HL-60 (cell line): ENCODE data around the gene KRTAP24-1.

Experiments used
- DNase-seq, 2 experiments: peaks; one replicate each; pipeline ENCODE4 v3.0.0-alpha.2; 2010 to 2020; ENCODE audit warnings: low read depth in 1 of 2, low spot score in 1 of 2
- H3K27ac ChIP-seq: fragments of 250-450 bp; sonication (Bioruptor Pico); replicated peaks from 2 replicates; pipeline ENCODE4 v1.5.1; 2020; ENCODE audit warnings: mild to moderate bottlenecking, moderate library complexity
- H3K27me3 ChIP-seq: fragments of 250-450 bp; sonication (Bioruptor Pico); 2 replicates; pipeline ENCODE4 v1.5.1; 2021; ENCODE audit warnings: mild to moderate bottlenecking, moderate library complexity; ENCODE audit not compliant: insufficient read depth, poor library complexity, severe bottlenecking
- H3K4me3 ChIP-seq: replicated peaks from 2 replicates; pipeline ENCODE4 v1.5.1; 2011; ENCODE audit warnings: mild to moderate bottlenecking, control low read depth, low read length; ENCODE audit not compliant: insufficient read depth
- CTCF ChIP-seq: IDR thresholded peaks from one replicate; pipeline ENCODE4 v1.5.1; 2011; ENCODE audit warnings: low read length, control low read depth, inconsistent platforms; ENCODE audit not compliant: insufficient read depth
- GABPA ChIP-seq: IDR thresholded peaks from 2 replicates; pipeline ENCODE4 v1.6.1; 2012; ENCODE audit warnings: low read depth
- POLR2AphosphoS5 ChIP-seq: IDR thresholded peaks from 2 replicates; pipeline ENCODE4 v1.6.1; 2012; ENCODE audit warnings: low read depth
- REST ChIP-seq: IDR thresholded peaks from 2 replicates; pipeline ENCODE4 v1.6.1; 2012; ENCODE audit warnings: low read depth; ENCODE audit not compliant: insufficient replicate concordance
- SPI1 ChIP-seq: IDR thresholded peaks from 2 replicates; pipeline ENCODE4 v1.6.1; 2012; ENCODE audit warnings: low read depth, mild to moderate bottlenecking, borderline replicate concordance

The KRTAP24-1 gene

GRCh38 chr21:30233228-30234020, 49.3 kb downstream of the KRTAP24-1 start:
- no peak for TF ChIP-seq REST
- no peak for TF ChIP-seq GABPA
- no peak for DNase-seq
- Histone ChIP-seq H3K27me3 (no peaks in the 10 kb centered on the region), H3K27ac (no peak overlapping the region), H3K4me3 (no peak overlapping the region)

DNA sequence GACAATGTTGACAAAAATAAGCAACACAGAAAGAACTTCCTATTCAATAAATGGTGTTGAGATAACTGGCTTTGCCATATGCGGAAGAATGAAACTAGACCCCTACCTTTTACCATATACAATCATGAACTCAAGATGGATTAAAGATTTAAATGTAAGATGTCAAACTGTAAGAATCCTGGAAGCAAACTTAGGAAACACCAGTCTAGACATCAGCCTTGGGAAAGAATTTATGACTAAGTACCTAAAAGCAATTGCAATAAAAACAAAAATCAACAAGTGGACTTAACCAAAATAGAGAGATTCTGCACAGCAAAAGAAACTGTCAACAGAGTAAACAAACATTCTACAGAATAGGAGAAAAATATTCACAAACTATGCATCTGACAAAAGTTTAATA, 50.7 kb downstream of the KRTAP24-1 start:
- no peak for DNase-seq
- Histone ChIP-seq H3K4me3 (no peak overlapping the region), H3K27ac (no peak overlapping the region), H3K27me3 (no peaks in the 10 kb centered on the region)
- no peak for TF ChIP-seq POLR2AphosphoS5
- TF ChIP-seq SPI1, result no peak
- TF ChIP-seq REST, result no peak
- no peak for TF ChIP-seq CTCF
- no peak for TF ChIP-seq GABPA
